NCI-H2029 treated with DMSO at 0.1 percent for 48 hours (cell line): ENCODE results near the gene LRP5.
"Not testable (repeated sequence)": the region's sequence is repeated elsewhere in the genome, so short reads cannot be mapped to it uniquely, and the experiment has no call there.

Experiments
- DNase-seq: peaks from one replicate; lab custom pipeline; 2025; lab: John Stamatoyannopoulos, UW

The LRP5 gene

DNA sequence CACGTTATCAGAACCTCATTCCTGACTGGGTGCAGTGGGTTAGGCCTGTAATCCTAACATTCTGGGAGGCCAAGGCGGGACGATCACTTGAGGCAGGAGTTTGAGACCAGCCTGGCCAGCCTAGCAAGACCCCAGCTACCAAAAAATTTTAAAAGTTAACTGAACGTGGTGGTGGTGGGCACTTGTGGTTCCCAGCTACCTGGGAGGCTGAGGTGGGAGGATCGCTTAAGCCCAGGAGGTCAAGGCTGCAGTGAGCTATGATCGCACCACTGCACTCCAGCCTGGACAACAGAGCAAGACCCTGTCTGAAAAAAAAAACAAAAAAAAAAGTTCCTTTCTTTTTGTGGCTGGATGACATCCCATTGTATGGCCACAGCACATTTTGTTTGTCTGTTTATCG is 80.4 kb downstream of the LRP5 start:
- DNase-seq, result no peak

DNA sequence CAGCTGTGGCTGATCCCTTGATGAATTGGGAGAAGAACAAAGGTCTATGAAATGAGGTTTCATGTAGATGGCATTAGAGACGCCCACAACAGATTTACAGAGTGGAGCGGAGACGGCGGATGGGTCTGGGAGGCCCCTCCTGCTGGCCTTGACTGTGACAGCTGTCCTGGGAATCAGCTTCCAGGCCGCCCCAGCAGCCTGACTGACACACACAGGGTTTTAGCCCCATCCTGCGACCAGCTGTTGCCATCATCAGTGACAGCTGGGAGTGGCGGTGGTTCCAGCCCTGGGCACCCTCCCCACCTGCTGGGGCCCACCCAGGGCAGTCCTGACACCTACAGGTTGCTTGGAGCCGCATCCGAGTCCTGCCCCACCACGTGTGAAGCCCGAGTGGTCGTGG is 84.1 kb downstream of the LRP5 start:
- no peak for DNase-seq

DNA sequence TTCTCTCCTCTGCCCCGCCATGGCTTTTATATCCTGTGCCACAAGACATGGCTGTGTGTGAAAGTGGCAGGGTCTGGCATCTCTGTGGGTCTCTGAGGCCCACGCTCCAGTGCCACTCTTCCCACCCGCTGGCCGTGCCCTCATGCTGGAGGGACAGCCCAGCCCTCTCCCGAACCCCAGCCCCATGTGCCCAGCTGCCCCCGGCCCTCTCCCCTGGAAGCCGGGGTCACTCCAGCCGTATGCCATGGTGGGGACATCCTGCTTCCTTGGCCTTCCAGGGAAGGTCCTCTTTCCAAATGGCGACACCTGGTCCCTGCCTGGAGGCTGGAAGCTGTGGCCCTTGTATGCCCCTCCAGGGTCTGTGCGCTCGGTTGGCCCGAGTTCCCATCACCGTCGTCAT is 84.9 kb downstream of the LRP5 start:
- DNase-seq, result no peak

DNA sequence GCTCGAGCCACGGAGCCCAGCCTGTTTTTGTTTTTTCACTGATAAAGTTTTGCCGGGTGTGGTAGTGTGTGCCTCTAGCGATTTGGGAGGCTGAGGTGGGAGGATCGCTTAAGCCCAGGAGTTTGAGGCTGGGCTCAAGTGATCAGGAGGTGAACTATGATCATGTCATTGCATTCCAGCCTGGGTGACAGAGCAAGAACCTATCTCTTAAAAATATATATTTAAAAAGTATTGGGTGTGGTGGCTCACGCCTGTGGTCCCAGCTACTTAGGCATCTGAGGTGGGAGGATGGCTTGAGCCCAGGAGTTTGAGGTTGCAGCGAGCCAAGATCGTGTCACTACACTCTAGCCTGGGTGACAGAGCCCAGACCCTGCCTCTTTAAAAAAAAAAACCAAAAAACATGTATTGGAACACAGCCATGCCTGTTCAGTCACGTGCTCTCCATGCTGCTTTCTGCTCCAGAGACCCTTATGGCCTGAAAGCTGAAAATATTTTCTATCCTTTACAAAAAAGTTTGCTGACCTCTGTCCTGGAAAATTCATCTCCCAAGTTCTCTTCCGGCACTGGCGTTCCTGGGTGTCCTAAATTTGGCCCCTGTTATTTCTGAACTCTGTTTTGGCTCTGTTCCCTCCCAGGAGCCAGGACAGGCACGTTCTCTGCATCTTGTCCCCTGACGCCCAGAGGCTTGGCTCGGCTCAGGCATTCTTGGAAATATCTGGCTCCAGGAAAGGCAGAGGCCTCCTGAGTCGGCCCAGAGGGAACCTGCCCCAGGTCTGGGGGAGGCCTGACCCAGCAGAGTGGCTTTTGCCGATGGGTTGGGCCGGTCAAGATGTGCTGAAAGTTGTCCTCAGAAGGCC is 86.8 kb downstream of the LRP5 start:
- DNase-seq, result no peak

DNA sequence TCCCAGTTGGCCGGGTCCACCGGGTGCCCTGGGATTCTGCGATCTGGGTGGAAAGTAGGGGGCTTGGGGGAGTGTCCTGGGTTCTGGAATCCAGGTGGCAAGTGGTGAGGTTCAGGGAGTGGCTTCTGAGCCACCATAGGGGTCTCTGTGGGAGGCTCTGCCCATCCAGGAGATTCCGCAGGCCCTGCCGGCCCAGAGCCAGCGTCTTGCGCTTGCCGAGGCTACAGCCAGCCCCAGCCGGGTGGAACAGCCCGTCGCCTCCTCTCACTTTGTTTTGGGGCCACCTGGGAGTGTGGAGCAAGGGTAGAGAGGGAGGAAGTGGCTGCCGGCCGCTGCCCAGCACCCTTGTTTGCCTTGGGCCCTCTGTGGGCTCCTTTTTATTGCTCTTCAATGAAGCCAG is 87.5 kb downstream of the LRP5 start:
- DNase-seq, result no peak

DNA sequence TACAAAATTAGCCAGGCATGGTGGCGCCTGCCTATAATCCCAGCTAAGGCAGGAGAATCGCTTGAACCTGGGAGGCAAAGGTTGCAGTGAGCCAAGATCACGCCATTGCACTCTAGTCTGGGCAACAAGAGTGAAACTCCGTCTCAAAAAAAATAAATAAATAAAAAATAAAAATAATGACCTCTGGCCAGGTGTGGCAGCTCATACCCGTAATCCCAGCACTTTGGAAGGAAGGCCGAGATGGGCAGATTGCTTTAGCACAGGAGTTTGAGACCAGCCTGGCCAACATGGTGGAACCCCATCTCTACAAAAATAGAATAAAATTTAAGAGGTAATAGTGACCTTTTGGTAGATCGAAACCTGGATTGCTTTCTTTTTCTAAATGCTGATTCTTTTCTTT is 88.2 kb downstream of the LRP5 start:
- not testable (repeated sequence) for DNase-seq

DNA sequence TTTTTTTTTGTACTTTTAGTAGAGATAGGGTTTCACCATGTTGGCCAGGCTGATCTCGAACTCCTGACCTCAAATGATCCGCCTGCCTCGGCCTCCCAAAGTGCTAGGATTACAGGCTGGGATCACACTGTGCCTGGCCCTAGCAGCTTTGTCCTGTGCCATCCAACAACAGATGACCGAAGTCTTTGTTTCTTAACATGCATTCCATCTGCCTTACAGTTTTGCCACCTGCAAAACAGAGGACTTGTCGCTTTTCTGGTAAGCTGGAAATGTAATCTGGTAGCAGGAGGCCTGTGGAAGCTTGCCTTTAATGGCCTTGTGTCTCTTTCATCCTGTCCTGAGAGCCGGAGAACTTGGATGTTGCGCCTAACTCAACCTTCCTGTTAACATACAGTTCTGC is 89.5 kb downstream of the LRP5 start:
- DNase-seq, result no peak

DNA sequence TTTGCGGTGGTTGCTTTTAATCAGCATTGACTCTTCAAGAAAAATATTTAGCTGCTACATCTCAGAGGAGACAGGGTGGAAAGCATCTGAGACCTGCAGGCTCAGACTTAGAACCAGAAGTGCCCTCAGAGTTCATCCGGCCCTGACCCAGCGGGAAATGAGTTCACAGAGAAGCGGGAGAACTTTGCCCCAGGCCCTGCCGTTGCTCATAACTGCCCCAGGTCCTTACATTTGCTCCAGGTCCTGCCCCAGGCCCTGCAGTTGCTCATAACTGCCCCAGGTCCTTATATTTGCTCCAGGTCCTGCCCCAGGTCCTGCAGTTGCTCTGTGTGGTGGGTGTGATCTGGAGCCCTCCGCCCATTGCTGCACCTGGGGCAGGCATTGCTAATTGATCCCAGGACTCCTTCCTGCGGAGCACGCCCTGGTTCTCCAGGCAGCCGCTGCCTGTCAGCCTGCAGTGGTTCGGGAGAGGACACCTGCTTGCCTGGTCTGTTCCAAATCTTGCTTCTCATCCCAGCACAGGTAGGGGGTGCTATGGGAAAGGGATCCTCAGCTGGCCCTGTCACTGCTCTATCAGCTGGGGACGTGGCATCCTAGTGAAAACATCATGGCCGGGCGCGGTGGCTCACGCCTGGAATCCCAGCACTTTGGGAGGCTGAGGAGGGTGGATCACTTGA is 90.1 kb downstream of the LRP5 start:
- no peak for DNase-seq

DNA sequence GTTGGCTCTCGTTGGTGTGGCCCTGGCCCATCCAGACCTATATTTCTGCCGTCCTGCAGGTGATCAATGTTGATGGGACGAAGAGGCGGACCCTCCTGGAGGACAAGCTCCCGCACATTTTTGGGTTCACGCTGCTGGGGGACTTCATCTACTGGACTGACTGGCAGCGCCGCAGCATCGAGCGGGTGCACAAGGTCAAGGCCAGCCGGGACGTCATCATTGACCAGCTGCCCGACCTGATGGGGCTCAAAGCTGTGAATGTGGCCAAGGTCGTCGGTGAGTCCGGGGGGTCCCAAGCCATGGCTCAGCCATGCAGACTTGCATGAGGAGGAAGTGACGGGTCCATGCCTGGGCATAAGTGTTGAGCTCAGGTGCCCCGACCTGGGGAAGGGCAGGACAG is 91.0 kb downstream of the LRP5 start:
- no peak for DNase-seq

DNA sequence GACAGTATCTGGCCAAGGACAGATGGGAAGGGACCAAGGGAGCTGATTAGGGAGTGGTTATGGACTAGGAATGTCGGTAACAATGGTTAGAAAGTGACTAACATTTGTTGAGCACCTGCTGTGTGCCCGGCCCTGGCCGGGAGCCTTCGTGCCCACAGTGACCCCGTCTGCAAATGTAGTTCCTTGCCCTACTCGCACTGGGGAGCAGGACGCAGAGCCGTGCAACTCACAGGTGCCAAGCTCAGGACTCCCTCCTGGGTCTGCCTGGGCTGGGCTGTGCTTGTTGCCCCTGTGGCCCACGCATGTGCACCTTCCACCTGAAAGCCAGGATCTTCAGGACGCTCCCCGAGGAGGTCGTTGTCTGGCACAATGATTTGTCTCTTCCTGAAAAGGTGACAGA is 91.4 kb downstream of the LRP5 start:
- DNase-seq, result no peak

DNA sequence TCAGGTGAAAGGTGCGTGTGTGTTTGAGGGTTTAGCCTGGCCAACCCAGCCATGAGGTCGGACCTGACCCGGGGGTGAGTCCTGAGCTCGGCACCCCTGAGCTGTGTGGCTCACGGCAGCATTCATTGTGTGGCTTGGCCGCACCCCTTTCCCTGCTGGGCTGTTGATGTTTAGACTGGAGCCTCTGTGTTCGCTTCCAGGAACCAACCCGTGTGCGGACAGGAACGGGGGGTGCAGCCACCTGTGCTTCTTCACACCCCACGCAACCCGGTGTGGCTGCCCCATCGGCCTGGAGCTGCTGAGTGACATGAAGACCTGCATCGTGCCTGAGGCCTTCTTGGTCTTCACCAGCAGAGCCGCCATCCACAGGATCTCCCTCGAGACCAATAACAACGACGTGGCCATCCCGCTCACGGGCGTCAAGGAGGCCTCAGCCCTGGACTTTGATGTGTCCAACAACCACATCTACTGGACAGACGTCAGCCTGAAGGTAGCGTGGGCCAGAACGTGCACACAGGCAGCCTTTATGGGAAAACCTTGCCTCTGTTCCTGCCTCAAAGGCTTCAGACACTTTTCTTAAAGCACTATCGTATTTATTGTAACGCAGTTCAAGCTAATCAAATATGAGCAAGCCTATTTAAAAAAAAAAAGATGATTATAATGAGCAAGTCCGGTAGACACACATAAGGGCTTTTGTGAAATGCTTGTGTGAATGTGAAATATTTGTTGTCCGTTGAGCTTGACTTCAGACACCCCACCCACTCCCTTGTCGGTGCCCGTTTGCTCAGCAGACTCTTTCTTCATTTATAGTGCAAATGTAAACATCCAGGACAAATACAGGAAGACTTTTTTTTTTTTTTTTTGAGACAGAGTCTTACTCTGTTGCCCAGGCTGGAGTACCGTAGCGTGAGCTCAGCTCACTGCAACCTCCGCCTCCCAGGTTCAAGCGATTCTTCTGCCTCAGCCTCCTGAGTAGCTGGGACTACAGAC is 94.2 kb downstream of the LRP5 start:
- DNase-seq, result peak; percentile 61

DNA sequence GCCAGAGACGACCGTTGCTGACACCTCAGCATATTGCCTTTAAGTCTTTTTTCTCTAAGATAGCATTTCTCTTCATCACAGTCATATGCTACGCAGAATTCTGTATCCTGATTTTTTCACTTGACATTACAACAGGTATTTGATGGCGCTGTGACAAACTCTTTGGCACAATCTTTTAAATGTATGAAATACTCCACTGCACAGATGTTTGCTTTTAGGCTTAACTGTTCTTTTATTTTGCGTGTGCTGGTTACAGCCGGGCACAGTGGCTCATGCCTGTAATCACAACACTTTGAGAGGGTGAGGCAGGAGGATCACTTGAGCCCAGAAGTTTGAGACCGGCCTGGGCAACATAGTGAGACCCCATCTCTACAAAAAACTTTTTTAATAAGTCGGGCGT is 96.1 kb downstream of the LRP5 start:
- DNase-seq, result no peak

DNA sequence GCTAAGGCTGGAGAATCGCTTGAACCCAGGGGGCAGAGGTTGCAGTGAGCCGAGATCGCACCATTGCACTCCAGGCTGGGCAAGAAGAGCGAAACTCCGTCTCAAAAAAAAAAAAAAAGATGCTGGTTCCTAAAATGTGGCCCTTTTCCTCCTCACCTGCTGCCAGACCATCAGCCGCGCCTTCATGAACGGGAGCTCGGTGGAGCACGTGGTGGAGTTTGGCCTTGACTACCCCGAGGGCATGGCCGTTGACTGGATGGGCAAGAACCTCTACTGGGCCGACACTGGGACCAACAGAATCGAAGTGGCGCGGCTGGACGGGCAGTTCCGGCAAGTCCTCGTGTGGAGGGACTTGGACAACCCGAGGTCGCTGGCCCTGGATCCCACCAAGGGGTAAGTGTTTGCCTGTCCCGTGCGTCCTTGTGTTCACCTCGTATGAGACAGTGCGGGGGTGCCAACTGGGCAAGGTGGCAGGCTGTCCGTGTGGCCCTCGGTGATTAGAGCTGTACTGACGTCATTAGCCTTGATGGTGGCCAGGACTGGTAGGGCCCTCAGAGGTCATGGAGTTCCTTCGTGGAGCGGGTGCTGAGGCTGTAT is 97.5 kb downstream of the LRP5 start:
- DNase-seq, result no peak

DNA sequence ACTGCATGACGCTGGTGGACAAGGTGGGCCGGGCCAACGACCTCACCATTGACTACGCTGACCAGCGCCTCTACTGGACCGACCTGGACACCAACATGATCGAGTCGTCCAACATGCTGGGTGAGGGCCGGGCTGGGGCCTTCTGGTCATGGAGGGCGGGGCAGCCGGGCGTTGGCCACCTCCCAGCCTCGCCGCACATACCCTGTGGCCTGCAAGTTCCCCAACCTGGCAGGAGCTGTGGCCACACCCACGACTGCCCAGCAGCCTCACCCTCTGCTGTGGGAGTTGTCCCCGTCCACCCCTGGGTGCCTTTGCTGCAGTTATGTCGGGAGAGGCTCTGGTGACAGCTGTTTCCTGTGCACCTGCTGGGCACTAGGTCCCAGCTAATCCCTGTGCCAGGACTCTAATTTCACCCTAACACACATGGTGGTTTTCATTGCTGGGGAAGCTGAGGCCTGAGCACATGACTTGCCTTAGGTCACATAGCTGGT is 99.2 kb downstream of the LRP5 start:
- DNase-seq, result peak; percentile 37

DNA sequence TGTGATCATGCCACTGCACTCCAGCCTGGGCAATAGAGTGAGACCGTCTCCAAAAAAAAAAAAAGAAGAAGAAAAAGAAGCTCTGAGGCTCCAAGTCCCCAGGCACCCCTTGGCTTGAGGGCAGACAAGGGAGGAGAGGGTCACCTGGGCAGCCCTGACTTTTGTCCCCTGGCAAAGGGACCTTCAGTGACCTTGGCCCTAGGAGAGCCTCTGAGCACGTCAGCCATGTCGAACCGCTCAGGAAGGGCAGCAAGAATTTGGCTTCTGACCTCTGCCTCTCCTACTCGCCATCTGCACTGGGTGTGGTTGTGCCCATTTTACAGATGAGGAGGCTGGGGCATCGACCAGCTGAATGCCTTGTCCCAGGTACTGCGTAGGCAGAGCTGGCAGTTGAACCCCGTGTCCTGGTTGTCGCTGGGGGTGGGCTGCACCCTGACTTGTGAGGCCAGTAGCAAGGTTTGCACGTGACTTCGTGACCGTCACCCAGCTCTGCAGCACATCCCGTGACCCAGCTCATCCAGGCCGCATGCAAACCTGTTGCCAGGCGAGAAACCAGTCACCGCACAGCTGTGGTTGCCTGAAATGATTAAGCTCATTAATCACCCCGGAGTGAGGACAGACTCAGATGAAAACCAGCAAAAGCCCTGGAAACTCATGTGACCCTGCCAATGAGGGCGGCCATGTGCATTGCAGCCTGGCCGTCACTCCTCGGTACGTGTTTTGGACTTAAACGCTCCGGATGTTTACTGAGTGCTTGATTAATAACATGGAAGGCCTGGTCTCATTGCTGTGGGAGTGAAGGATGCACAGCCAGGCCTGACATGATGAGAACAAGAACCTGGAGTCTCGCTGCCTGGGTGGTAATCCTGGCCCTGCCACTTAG is 100.4 kb downstream of the LRP5 start:
- no peak for DNase-seq

DNA sequence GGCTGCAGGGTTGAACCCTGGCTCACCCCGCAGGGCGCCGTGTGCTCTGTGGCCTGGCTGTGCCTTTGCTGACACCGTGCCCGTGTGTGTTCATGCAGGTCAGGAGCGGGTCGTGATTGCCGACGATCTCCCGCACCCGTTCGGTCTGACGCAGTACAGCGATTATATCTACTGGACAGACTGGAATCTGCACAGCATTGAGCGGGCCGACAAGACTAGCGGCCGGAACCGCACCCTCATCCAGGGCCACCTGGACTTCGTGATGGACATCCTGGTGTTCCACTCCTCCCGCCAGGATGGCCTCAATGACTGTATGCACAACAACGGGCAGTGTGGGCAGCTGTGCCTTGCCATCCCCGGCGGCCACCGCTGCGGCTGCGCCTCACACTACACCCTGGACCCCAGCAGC is 101.2 kb downstream of the LRP5 start:
- no peak for DNase-seq

DNA sequence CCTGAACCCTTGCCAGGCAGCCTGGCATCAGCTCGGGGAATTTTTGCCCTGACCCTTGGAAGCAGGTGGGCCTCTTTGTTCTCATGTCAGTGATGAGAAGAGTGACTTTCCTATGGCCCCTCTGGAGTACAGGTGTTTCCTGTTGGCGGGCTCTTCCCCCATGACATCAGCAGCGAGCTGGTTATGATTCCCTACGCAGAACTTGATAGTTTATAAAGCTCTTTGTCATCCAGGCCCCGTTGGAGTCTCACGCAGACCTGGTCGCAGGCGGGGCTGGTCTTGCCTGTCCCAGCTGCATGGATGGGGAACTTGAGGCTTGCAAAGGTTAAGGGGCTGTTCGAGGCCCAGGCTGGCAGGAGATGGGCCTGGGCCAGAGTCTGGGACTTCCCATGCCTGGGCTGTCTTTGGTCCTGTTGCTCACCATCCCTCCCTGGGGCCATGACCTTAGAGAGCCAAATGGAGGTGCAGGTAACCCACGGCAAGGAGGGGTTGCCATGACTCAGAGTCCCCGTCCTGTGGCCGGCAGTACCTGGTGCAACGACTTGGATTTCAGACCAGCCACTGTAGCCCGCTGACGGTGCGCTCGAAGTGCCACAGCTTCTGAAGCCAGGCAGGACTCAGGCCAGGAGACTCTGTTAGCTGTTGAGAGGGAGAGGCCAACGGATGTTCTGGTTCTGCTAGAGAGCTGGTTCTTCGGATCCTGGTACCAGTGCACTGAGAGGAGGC is 102.3 kb downstream of the LRP5 start:
- peak; percentile 64 for DNase-seq

DNA sequence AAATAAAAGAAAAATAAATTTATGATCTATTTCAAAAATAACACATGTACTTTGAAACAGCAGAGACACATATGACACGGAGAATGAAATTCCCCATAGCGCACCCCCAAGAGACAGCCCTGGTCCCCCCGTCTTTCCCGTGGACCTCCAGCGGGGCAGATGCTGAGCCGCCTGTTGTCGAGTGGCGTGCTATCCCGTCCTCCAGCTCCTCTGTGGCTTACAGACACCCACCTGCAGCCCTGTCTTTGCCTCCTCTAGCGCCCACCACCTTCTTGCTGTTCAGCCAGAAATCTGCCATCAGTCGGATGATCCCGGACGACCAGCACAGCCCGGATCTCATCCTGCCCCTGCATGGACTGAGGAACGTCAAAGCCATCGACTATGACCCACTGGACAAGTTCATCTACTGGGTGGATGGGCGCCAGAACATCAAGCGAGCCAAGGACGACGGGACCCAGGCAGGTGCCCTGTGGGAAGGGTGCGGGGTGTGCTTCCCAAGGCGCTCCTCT is 103.7 kb downstream of the LRP5 start:
- DNase-seq, result no peak

DNA sequence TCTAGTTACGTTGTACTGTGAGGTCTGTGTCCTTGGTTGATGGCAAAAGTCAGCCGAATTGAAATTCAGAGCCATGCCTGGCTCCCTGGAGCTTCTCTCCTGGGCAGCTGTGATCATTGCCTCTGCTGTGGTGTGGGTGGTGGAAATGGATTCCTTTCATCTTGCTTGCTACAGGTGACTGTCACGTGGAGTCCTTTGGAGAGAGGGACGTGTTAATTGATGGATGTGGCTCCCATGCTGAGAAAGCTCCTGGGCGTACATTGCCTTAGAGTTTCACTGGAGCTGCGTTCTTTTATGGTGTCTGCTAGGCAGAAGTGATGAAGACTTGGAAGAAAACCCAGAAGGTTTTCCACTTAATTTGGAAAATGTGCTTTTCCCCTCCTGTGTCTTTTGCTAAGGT is 106.3 kb downstream of the LRP5 start:
- no peak for DNase-seq

DNA sequence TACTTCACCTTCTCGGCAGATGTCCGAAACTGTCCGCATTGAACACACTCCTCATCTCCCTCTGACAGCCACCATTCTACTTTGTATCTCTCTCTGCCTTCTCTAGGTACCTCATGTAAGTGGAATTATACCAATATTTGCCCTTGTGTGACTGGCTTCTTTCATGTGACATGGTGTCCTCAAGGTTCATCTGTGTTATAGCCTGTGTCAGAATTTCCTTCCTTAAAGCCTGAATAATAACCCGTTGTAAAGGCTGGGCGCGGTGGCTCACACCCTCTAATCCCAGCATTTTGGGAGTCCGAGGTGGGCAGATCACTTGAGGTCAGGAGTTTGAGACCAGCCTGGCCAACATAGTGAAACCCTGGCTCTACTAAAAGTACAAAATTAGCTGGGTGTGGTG is 107.8 kb downstream of the LRP5 start:
- DNase-seq, result no peak
